PC-9 (cell line): ENCODE measurements around the gene SYT2.

ENCODE experiments used
- CTCF ChIP-seq: fragments of 200-600 bp; sonication (generic); conservative IDR thresholded peaks from 2 replicates; pipeline ENCODE4 v1.6.1; 2017; ENCODE audit warnings: mixed run types, antibody characterized with exemption, mild to moderate bottlenecking, moderate library complexity
- EZH2 ChIP-seq: fragments of 200-600 bp; sonication (generic); IDR thresholded peaks from 2 replicates; pipeline ENCODE4 v1.8.0; 2017; ENCODE audit warnings: antibody characterized with exemption, low read depth

GRCh38 chr1:202750761-202751160 is 40.5 kb upstream of the SYT2 start:
- TF ChIP-seq CTCF (0 out of 2 replicates have a peak, but pooled peaks have one; percentile 26), EZH2 (no peak)
